GM12878 (cell line): ENCODE data around the gene HSD11B1.

Experiments
- IKZF1 ChIP-seq: fragments of 450-650 bp; conservative IDR thresholded peaks from 2 replicates; pipeline ENCODE4 v1.6.1; 2017; ENCODE audit warnings: antibody characterized with exemption, mild to moderate bottlenecking
- NKRF ChIP-seq: fragments of 450-650 bp; conservative IDR thresholded peaks from 2 replicates; pipeline ENCODE4 v1.6.1; 2017; ENCODE audit warnings: mild to moderate bottlenecking, moderate library complexity

- TF ChIP-seq NKRF (no peak), IKZF1 (peak; percentile 87)
These were observed 19.4 kb downstream of the HSD11B1 start for GRCh38 chr1:209723756-209724693.
